ENCODE measurements around the gene E2F6. TPM values are rescaled to one million over a fixed set of nuclear protein-coding genes. Genes with fewer than 3 reads are reported as not detected.

The E2F6 gene
- polyA plus RNA-seq, 3 donors: 3.5 to 6.4 (median 3.7) TPM

- Mint-ChIP-seq H3K36me3 (peaks cover 26 to 31% of the 10 kb centered on the region in 2 donors), H3K4me3 (no peak overlapping the region), H3K27ac (no peak overlapping the region), H3K27me3 (ENCODE audit: low read depth in 3 of 3) (peaks cover 0 to 1% (median 0%) of the 10 kb centered on the region in 3 donors), H3K9me3 (no peaks in the 10 kb centered on the region), H3K4me1 (peaks cover 22% of the 10 kb centered on the region)
- peaks cover 0 to 4% of the 10 kb centered on the region in 2 donors for H3K4me1 ChIP-seq (ENCODE audit: control insufficient read depth in 1 of 2, insufficient read depth in 2 of 2, low read length in 2 of 2)
- 100% methylated on average over 2 of the region's 3 CpGs for WGBS (ENCODE audit: insufficient coverage)
- H4K20me1 ChIP-seq (ENCODE audit: insufficient read depth, low read length): peaks cover 82% of the 10 kb centered on the region
- no peak overlapping the region for H2AFZ ChIP-seq (ENCODE audit: insufficient read depth, low read depth, low read length, poor library complexity, severe bottlenecking)
- H3K79me2 ChIP-seq (ENCODE audit: insufficient read depth, low read length): peaks cover 67% of the 10 kb centered on the region
- no peak for TF ChIP-seq CTCF (IDR thresholded peaks at IDR 0.05)
- peaks cover 4 to 20% of the 10 kb centered on the region in 2 donors for H3K36me3 ChIP-seq (replicated peaks in 1 of 2; ENCODE audit: control insufficient read depth in 1 of 2, insufficient read depth in 2 of 2, low read length in 2 of 2)
- no peaks in the 10 kb centered on the region for H3K9me3 ChIP-seq (replicated peaks in 1 of 2; ENCODE audit: control insufficient read depth in 1 of 2, insufficient read depth in 1 of 2, low read length in 2 of 2)
- no peak for DNase-seq
- no peaks in the 10 kb centered on the region for H3K27me3 ChIP-seq (ENCODE audit: control insufficient read depth in 2 of 2, insufficient read depth in 2 of 2, low read length in 2 of 2)
- no peak overlapping the region for H3K9ac ChIP-seq (ENCODE audit: insufficient read depth, low read length, poor library complexity, severe bottlenecking)
- no peak overlapping the region for H3K27ac ChIP-seq (ENCODE audit: low read depth in 1 of 2, low read length in 2 of 2)
- no peak overlapping the region for H3K4me3 ChIP-seq (replicated peaks in 1 of 3; ENCODE audit: low read depth in 2 of 3, low read length in 3 of 3)
- intact Hi-C loops (cut with micrococcal nuclease): no loop called here
- no peak overlapping the region for H3K4me2 ChIP-seq (replicated peaks; ENCODE audit: extremely low read depth, low read length, poor library complexity, severe bottlenecking)
Measured at GRCh38 chr2:11458753-11459152, 7.2 kb downstream of the E2F6 start.

- Histone ChIP-seq H2AFZ (ENCODE audit: insufficient read depth, low read depth, low read length, poor library complexity, severe bottlenecking) (no peak overlapping the region), H4K20me1 (ENCODE audit: insufficient read depth, low read length) (peaks cover 74% of the 10 kb centered on the region), H3K4me3 (replicated peaks in 1 of 3; ENCODE audit: low read depth in 2 of 3, low read length in 3 of 3) (no peak overlapping the region), H3K36me3 (replicated peaks in 1 of 2; ENCODE audit: control insufficient read depth in 1 of 2, insufficient read depth in 2 of 2, low read length in 2 of 2) (peaks cover 10 to 28% of the 10 kb centered on the region in 2 donors), H3K27ac (ENCODE audit: low read depth in 1 of 2, low read length in 2 of 2) (no peak overlapping the region), H3K9me3 (replicated peaks in 1 of 2; ENCODE audit: control insufficient read depth in 1 of 2, insufficient read depth in 1 of 2, low read length in 2 of 2) (no peaks in the 10 kb centered on the region), H3K4me2 (replicated peaks; ENCODE audit: extremely low read depth, low read length, poor library complexity, severe bottlenecking) (no peak overlapping the region), H3K9ac (ENCODE audit: insufficient read depth, low read length, poor library complexity, severe bottlenecking) (no peak overlapping the region), H3K4me1 (ENCODE audit: control insufficient read depth in 1 of 2, insufficient read depth in 2 of 2, low read length in 2 of 2) (peaks cover 0 to 4% of the 10 kb centered on the region in 2 donors), H3K27me3 (ENCODE audit: control insufficient read depth in 2 of 2, insufficient read depth in 2 of 2, low read length in 2 of 2) (no peaks in the 10 kb centered on the region), H3K79me2 (ENCODE audit: insufficient read depth, low read length) (peaks cover 60% of the 10 kb centered on the region)
- peaks cover 17% of the 10 kb centered on the region for H3K4me1 Mint-ChIP-seq
- 100% methylated on average over 1 of the region's 1 CpG for WGBS (ENCODE audit: insufficient coverage)
- peaks cover 0 to 1% (median 0%) of the 10 kb centered on the region in 3 donors for H3K27me3 Mint-ChIP-seq (ENCODE audit: low read depth in 3 of 3)
- H3K27ac Mint-ChIP-seq: no peak overlapping the region
- peaks cover 32 to 34% of the 10 kb centered on the region in 2 donors for H3K36me3 Mint-ChIP-seq
- intact Hi-C loops (cut with micrococcal nuclease): no loop called here
- H3K4me3 Mint-ChIP-seq: no peak overlapping the region
- DNase-seq: no peak
- TF ChIP-seq CTCF (IDR thresholded peaks at IDR 0.05): no peak
- no peaks in the 10 kb centered on the region for H3K9me3 Mint-ChIP-seq
Measured at GRCh38 chr2:11457935-11458334, 8.0 kb downstream of the E2F6 start.

Data from CD14-positive monocyte (primary cell).